ENCODE measurements around the gene SCIMP. TPM values are rescaled to one million over a fixed set of nuclear protein-coding genes. Genes with fewer than 3 reads are reported as not detected.
"Not testable (repeated sequence)": the region's sequence is repeated elsewhere in the genome, so short reads cannot be mapped to it uniquely, and the experiment has no call there.

Gene SCIMP
- total and polyA plus RNA-seq, 9 donors = 0.45 to 8.3 (median 1.3) TPM

DNA sequence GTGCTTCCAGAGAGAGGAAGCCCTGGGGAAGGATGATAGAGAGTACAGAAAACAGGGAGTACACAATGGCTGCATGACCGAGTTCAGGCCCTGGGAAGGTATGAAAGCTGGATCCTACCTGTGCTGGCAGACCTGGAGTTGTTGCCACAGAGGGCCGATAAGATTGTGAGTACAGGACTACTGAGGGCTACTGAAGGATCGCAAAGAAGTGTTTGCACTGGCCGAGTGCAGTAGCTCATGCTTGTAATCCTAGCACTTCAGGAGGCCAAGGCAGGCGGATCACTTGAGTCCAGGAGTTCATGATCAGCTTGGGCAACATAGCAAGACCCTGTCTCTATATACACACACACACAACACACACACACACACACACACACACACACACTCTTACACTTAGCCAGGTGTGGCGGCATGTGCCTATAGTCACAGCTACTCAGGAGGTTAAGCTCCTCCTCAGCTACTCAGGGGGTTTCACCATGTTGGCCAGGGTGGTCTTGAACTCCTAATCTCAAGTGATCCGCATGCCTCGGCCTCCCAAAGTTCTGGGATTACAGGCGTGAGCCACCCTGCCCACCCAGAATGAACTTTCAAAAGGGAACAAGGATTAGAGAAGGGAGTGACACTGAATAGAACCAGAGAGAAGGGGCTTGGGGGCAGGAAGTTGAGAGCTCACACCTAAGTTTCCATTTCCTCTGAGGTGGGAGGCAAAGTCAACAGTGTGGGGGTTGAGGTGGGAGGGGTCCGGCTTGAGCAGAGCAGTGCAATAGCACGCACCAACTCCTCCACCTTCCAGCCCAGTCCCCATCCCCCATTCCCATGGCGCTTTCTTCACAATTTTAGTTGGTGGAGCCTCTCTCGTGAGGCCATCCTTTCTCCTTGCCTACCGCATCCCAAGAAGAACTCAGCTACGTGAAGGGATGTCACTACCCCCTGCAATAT, 7.5 kb downstream of the SCIMP start:
- DNase-seq = no peak
- peaks cover 4% of the 10 kb centered on the region for H3K4me1 ChIP-seq (ENCODE audit: insufficient read depth)
- H3K27ac ChIP-seq = peak overlapping the region; percentile 44 to 61
- H3K4me3 ChIP-seq = no peak overlapping the region
- whole genome bisulfite sequencing, 3 donors = 94 to 96% (median 96%) methylated on average over 15 of the region's 15 CpGs
- no peaks in the 10 kb centered on the region for H3K27me3 ChIP-seq
- intact Hi-C loops (cut with DNase I) = no loop called here
- TF ChIP-seq POLR2A (IDR thresholded peaks at IDR 0.05) = no peak
- TF ChIP-seq, protein P1, sequence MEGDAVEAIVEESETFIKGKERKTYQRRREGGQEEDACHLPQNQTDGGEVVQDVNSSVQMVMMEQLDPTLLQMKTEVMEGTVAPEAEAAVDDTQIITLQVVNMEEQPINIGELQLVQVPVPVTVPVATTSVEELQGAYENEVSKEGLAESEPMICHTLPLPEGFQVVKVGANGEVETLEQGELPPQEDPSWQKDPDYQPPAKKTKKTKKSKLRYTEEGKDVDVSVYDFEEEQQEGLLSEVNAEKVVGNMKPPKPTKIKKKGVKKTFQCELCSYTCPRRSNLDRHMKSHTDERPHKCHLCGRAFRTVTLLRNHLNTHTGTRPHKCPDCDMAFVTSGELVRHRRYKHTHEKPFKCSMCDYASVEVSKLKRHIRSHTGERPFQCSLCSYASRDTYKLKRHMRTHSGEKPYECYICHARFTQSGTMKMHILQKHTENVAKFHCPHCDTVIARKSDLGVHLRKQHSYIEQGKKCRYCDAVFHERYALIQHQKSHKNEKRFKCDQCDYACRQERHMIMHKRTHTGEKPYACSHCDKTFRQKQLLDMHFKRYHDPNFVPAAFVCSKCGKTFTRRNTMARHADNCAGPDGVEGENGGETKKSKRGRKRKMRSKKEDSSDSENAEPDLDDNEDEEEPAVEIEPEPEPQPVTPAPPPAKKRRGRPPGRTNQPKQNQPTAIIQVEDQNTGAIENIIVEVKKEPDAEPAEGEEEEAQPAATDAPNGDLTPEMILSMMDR (IDR thresholded peaks at IDR 0.05) = no peak
- TF ChIP-seq EP300 (IDR thresholded peaks at IDR 0.05) = no peak
- H3K36me3 ChIP-seq = no peaks in the 10 kb centered on the region
- H3K9me3 ChIP-seq = no peaks in the 10 kb centered on the region

DNA sequence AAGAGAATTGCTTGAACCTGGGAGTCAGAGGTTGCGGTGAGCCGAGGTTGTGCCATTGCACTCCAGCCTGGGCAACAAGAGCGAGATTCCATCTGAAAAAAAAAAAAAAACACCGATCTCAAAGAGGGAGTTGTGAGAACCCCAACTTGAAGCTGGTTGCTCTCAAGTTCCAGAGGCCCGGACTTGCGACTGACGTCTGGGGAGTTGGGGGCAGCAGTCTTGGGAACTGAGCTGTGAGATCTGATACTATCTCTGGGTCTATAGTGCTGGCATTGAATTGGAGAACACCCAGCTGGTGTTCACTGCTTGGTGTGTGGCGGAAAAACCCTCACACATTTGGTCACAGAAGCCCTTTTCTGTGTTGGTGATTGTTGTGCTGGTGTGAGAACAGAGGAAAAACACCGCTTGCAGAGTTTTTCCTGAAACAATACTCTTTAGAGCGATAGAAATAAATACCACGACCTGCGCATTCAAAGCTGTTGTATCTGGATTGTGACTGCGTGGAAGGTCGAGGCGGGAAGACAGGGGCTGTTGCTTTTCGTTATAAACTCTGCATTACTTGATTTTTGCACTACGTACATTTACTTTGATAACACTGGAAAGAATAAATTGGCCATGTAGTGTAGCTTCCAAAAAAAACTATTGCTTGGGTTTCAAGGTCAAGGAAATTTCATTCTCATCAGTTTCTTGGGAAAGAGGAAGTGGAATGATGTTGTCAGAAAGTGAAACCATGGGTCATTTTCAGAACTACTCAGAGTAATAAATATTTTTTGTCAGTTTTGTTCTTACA, 8.8 kb downstream of the SCIMP start:
- Histone ChIP-seq H3K27ac (peak overlapping the region in 1 of 2 donors; percentile 61), H3K27me3 (no peaks in the 10 kb centered on the region), H3K4me1 (ENCODE audit: insufficient read depth) (peaks cover 4% of the 10 kb centered on the region), H3K9me3 (no peaks in the 10 kb centered on the region), H3K4me3 (no peak overlapping the region), H3K36me3 (no peaks in the 10 kb centered on the region)
- no peak for DNase-seq
- TF ChIP-seq, protein P1 (IDR thresholded peaks at IDR 0.05) = no peak
- no peak for TF ChIP-seq EP300 (IDR thresholded peaks at IDR 0.05)
- TF ChIP-seq POLR2A (IDR thresholded peaks at IDR 0.05) = no peak
- WGBS, 3 donors = 27 to 53% (median 33%) methylated on average over 17 of the region's 17 CpGs
- intact Hi-C loops (cut with DNase I) = no loop called here

DNA sequence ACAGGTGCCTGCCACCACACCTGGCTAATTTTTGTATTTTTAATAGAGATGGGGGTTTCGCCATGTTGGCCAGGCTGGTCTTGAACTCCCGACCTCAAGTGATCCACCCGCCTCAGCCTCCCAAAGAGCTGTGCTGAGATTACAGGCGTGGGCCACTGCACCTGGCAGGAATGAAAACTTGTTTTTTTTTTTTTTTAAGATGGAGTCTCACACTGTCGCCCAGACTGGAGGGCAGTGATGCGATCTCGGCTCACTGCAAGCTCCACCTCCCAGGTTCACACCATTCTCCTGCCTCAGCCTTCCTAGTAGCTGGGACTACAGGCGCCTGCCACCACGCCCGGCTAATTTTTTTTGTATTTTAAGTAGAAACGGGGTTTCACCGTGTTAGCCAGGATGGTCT, 12.7 kb downstream of the SCIMP start:
- H3K4me3 ChIP-seq; intact Hi-C loops (cut with DNase I); H3K9me3 ChIP-seq; DNase-seq; H3K27me3 ChIP-seq; H3K36me3 ChIP-seq; H3K4me1 ChIP-seq (ENCODE audit: insufficient read depth); H3K27ac ChIP-seq: not testable (repeated sequence)
- WGBS, 3 donors = 92 to 94% (median 93%) methylated on average over 12 of the region's 12 CpGs

DNA sequence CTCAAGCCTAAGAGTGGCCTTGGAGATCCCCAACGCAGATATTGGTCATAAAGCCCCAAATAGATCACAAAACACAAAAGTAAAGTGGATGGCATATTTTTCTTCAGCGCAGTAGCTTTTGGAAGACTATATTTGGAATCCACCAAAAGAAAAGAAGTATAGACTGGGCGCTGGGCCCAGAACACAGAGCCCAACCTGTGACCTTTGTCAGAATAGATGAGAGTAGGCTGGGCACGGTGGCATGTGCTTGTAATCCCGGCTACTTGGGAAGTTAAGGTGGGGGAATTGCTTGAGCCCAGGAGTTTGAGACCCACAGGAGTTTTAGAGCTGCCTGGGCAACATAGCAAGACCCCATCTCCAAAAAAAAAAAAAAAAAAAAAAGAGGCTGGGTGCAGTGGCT, 14.6 kb downstream of the SCIMP start:
- WGBS, 3 donors = 70 to 83% (median 75%) methylated on average over 5 of the region's 5 CpGs

More for the DNA sequence above, 14.6 kb downstream of the SCIMP start:
- no peaks in the 10 kb centered on the region for H3K4me1 ChIP-seq (ENCODE audit: insufficient read depth)
- no peaks in the 10 kb centered on the region for H3K36me3 ChIP-seq
- TF ChIP-seq EP300 (IDR thresholded peaks at IDR 0.05) (no peak), POLR2A (IDR thresholded peaks at IDR 0.05) (no peak)
- TF ChIP-seq, protein P1 (IDR thresholded peaks at IDR 0.05) = no peak
- intact Hi-C loops (cut with DNase I) = no loop called here
- no peak for DNase-seq
- no peaks in the 10 kb centered on the region for H3K9me3 ChIP-seq
- no peaks in the 10 kb centered on the region for H3K27me3 ChIP-seq
- no peak overlapping the region for H3K4me3 ChIP-seq
- no peak overlapping the region for H3K27ac ChIP-seq

Measured in ovary (tissue), 9 donors.